ENCODE data around the gene SLC36A3. TPM values are rescaled to one million over a fixed set of nuclear protein-coding genes. Genes with fewer than 3 reads are reported as not detected.

Gene SLC36A3
- total and polyA plus RNA-seq, 5 donors from 2014 or later = not detected

DNA sequence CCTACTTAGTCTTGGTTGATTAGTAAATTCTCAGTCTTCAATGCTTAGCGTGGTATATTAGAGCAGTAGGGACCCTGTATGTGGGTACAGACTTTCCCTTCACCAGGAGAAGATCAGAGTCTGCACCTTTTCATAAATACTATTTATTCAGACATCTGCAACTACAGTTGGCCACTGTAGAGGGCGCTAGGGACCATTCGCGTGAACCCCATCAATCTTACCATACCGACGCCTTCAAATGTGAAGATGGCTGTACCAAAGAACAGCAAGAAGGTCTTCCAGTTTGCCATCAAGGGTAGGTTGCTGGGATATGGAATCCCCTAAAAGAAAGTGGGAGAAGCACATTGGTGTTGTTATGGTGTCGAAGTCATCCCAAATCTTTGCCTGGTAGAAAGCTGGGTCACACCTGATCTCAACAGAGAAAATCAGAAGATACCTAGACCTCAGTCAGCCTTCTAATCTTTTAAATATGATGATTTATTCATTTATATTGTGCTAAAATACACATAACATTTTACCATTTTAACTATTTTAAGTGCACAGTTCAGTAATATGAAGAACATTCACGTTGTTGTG is 19.1 kb downstream of the SLC36A3 start:
- peaks cover 13% of the 10 kb centered on the region for H3K27me3 Mint-ChIP-seq
- H3K9me3 ChIP-seq (ENCODE audit: control insufficient read depth in 2 of 2, low read length in 2 of 2) = no peaks in the 10 kb centered on the region
- peaks cover 0 to 1% (median 0%) of the 10 kb centered on the region in 7 donors for H3K9me3 Mint-ChIP-seq
- H3K36me3 Mint-ChIP-seq = no peaks in the 10 kb centered on the region
- ATAC-seq (ENCODE audit: low read depth in 2 of 2) = no peak
- peak in 1 of 3 donors; percentile 48 for DNase-seq
- no peaks in the 10 kb centered on the region for H3K4me1 ChIP-seq (ENCODE audit: control insufficient read depth, insufficient read depth, low read length, poor library complexity, severe bottlenecking)
- no peaks in the 10 kb centered on the region for H3K4me1 Mint-ChIP-seq
- no peak overlapping the region for H3K27ac ChIP-seq (ENCODE audit: insufficient read depth, low read length, poor library complexity, severe bottlenecking)
- H3K27ac Mint-ChIP-seq = no peak overlapping the region
- H3K4me3 ChIP-seq (ENCODE audit: low read depth, low read length) = no peak overlapping the region
- no peak overlapping the region for H3K4me3 Mint-ChIP-seq
- no peaks in the 10 kb centered on the region for H3K36me3 ChIP-seq (ENCODE audit: control insufficient read depth, insufficient read depth, low read length)
- no peaks in the 10 kb centered on the region for H3K27me3 ChIP-seq (ENCODE audit: control insufficient read depth, insufficient read depth, low read length)

DNA sequence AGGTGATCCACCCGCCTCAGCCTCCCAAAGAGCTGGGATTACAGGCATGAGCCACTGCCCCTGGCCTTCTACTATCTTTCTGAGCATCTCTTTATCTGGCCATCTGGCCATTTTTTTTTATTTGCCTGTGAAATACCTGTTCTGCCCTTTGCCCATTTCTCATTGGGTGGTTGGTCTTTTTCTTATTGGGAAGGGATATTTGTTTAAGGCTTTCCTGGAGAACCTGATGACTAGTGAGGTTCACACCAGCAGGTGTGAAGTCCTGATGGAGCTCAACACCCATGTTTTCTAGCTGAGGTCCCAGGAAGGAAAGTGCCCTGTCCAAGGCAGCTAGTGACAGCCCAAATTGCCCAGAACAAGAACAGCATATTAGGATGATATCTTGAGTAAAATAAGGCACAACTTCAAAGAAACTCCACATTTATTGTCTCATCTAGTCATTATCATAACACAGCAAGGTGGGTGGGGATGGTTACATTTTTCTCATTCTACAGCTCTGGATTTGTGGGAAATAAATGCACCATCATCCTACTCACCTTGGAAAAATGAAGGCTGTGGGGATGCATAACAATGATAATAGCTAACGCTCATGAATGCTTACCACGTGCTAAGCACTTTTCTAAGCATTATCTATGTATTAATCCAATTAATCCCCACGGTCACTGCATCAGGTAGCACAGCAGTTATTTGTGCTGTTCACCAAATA is 20.3 kb downstream of the SLC36A3 start:
- no peak overlapping the region for H3K4me3 Mint-ChIP-seq
- H3K9me3 Mint-ChIP-seq = peaks cover 0 to 3% (median 0%) of the 10 kb centered on the region in 7 donors
- H3K9me3 ChIP-seq (ENCODE audit: control insufficient read depth in 2 of 2, low read length in 2 of 2) = no peaks in the 10 kb centered on the region
- DNase-seq = no peak
- H3K4me1 ChIP-seq (ENCODE audit: control insufficient read depth, insufficient read depth, low read length, poor library complexity, severe bottlenecking) = no peaks in the 10 kb centered on the region
- H3K27me3 Mint-ChIP-seq = peaks cover 13% of the 10 kb centered on the region
- no peaks in the 10 kb centered on the region for H3K36me3 Mint-ChIP-seq
- no peaks in the 10 kb centered on the region for H3K4me1 Mint-ChIP-seq
- H3K27ac ChIP-seq (ENCODE audit: insufficient read depth, low read length, poor library complexity, severe bottlenecking) = no peak overlapping the region
- no peak overlapping the region for H3K27ac Mint-ChIP-seq
- H3K4me3 ChIP-seq (ENCODE audit: low read depth, low read length) = no peak overlapping the region
- no peaks in the 10 kb centered on the region for H3K36me3 ChIP-seq (ENCODE audit: control insufficient read depth, insufficient read depth, low read length)
- no peak for ATAC-seq (ENCODE audit: low read depth in 2 of 2)
- no peaks in the 10 kb centered on the region for H3K27me3 ChIP-seq (ENCODE audit: control insufficient read depth, insufficient read depth, low read length)

DNA sequence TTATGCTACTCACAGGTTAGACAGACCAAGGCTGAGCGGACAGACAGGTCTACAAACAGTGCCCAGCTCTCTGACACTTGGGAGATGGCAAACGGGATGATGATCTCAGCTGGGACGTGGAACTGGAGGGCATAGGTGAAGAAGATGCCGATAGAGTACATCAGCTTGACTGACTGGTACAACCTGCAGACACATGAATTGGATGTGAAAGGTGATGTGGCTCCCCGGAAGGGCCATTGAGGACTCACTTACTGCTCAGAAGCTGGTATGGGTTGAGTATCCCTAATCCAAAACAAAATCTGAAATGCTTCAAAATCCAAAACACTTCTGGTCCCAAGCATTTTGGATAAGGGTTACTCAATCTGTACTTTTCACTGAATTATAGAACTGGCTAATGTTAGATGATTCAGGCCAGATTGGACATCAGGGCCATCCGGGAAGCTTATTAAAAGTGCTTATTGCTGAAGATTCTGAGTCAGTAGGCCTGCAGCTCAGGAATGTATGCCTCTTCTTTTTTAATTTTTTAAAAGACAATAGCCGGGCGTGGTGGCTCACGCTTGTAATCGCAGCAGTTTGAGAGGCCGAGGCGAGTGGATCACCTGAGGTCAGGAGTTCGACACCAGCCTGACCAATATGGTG is 22.4 kb downstream of the SLC36A3 start:
- Histone ChIP-seq H3K4me3 (ENCODE audit: low read depth, low read length) (no peak overlapping the region), H3K9me3 (ENCODE audit: control insufficient read depth in 2 of 2, low read length in 2 of 2) (no peaks in the 10 kb centered on the region), H3K27ac (ENCODE audit: insufficient read depth, low read length, poor library complexity, severe bottlenecking) (no peak overlapping the region), H3K4me1 (ENCODE audit: control insufficient read depth, insufficient read depth, low read length, poor library complexity, severe bottlenecking) (no peaks in the 10 kb centered on the region), H3K36me3 (ENCODE audit: control insufficient read depth, insufficient read depth, low read length) (no peaks in the 10 kb centered on the region), H3K27me3 (ENCODE audit: control insufficient read depth, insufficient read depth, low read length) (no peaks in the 10 kb centered on the region)
- no peak overlapping the region for H3K27ac Mint-ChIP-seq
- ATAC-seq (ENCODE audit: low read depth in 2 of 2) (no peak), DNase-seq (no peak)
- peaks cover 0 to 3% (median 0%) of the 10 kb centered on the region in 7 donors for H3K9me3 Mint-ChIP-seq
- H3K4me1 Mint-ChIP-seq = no peaks in the 10 kb centered on the region
- peaks cover 22% of the 10 kb centered on the region for H3K27me3 Mint-ChIP-seq
- H3K4me3 Mint-ChIP-seq = no peak overlapping the region
- H3K36me3 Mint-ChIP-seq = no peaks in the 10 kb centered on the region

DNA sequence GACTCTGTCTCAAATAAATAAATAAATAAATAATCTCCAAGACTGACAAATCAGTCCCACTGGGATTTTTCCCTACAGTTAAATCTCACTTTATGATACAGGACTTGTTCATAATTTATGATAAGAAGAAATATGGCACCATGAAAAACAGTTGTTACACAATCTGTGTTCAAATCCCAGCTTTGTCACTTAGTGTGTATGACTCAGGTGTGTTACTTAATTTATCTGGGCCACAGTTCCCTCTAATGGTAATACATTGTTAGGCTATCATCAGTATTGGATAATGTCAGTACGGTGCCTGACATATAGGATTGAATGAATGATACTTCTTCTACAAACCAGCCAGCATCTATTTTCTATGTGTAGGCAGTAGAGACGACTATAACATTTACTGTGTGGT is 23.1 kb downstream of the SLC36A3 start:
- no peaks in the 10 kb centered on the region for H3K27me3 ChIP-seq (ENCODE audit: control insufficient read depth, insufficient read depth, low read length)
- no peaks in the 10 kb centered on the region for H3K4me1 Mint-ChIP-seq
- ATAC-seq (ENCODE audit: low read depth in 2 of 2) (no peak), DNase-seq (no peak)
- no peak overlapping the region for H3K4me3 Mint-ChIP-seq
- no peaks in the 10 kb centered on the region for H3K4me1 ChIP-seq (ENCODE audit: control insufficient read depth, insufficient read depth, low read length, poor library complexity, severe bottlenecking)
- H3K4me3 ChIP-seq (ENCODE audit: low read depth, low read length) = no peak overlapping the region
- H3K36me3 ChIP-seq (ENCODE audit: control insufficient read depth, insufficient read depth, low read length) = no peaks in the 10 kb centered on the region
- no peak overlapping the region for H3K27ac Mint-ChIP-seq
- no peaks in the 10 kb centered on the region for H3K9me3 ChIP-seq (ENCODE audit: control insufficient read depth in 2 of 2, low read length in 2 of 2)
- no peaks in the 10 kb centered on the region for H3K36me3 Mint-ChIP-seq
- peaks cover 23% of the 10 kb centered on the region for H3K27me3 Mint-ChIP-seq
- H3K27ac ChIP-seq (ENCODE audit: insufficient read depth, low read length, poor library complexity, severe bottlenecking) = no peak overlapping the region
- H3K9me3 Mint-ChIP-seq = peaks cover 0 to 3% (median 0%) of the 10 kb centered on the region in 7 donors

DNA sequence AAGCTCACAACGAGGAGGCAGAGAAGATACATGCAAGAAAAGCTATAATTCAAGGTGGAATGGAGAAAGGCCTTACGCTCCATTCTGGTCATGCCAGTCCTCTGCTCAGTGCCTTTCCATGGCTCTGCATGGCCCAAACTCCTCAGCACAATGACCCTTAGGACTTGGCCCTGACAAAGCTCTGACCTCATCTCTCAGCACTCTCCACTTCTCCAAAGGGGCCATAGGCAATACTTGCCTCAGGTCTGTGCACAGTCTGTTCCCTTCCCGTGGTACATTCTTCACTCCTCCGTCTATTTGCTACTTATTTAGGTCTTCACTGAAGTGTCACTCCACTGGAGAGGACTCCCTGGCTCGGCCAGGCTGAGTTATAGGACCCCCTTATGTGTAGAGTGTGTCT is 24.7 kb downstream of the SLC36A3 start:
- Histone ChIP-seq H3K9me3 (ENCODE audit: control insufficient read depth in 2 of 2, low read length in 2 of 2) (no peaks in the 10 kb centered on the region), H3K4me3 (ENCODE audit: low read depth, low read length) (no peak overlapping the region), H3K27ac (ENCODE audit: insufficient read depth, low read length, poor library complexity, severe bottlenecking) (no peak overlapping the region), H3K4me1 (ENCODE audit: control insufficient read depth, insufficient read depth, low read length, poor library complexity, severe bottlenecking) (no peaks in the 10 kb centered on the region), H3K36me3 (ENCODE audit: control insufficient read depth, insufficient read depth, low read length) (no peaks in the 10 kb centered on the region), H3K27me3 (ENCODE audit: control insufficient read depth, insufficient read depth, low read length) (no peaks in the 10 kb centered on the region)
- Mint-ChIP-seq H3K4me3 (no peak overlapping the region), H3K27ac (no peak overlapping the region), H3K27me3 (peaks cover 17% of the 10 kb centered on the region), H3K9me3 (peaks cover 0 to 3% (median 0%) of the 10 kb centered on the region in 7 donors), H3K36me3 (no peaks in the 10 kb centered on the region), H3K4me1 (no peaks in the 10 kb centered on the region)
- DNase-seq = no peak
- no peak for ATAC-seq (ENCODE audit: low read depth in 2 of 2)

DNA sequence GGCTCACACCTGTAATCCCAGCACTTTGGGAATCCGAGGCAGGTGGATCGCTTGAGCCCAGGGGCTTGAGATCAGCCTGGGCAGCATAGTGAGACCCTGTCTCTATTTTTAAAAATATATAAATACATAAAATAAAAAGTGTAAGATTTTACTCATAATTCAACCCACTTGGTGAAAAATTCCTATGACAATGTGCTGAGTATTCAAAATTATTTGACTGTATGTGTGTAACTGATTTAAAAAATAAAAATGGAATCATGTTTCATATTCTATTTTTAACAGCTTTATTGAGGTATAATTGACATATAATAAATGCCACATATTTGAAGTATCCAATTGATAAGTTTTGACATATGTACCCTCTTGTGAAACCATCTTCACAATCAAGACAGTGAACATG is 27.8 kb downstream of the SLC36A3 start:
- H3K27me3 Mint-ChIP-seq = peaks cover 13% of the 10 kb centered on the region
- Histone ChIP-seq H3K27me3 (ENCODE audit: control insufficient read depth, insufficient read depth, low read length) (no peaks in the 10 kb centered on the region), H3K4me1 (ENCODE audit: control insufficient read depth, insufficient read depth, low read length, poor library complexity, severe bottlenecking) (no peaks in the 10 kb centered on the region), H3K4me3 (ENCODE audit: low read depth, low read length) (no peak overlapping the region), H3K36me3 (ENCODE audit: control insufficient read depth, insufficient read depth, low read length) (no peaks in the 10 kb centered on the region), H3K27ac (ENCODE audit: insufficient read depth, low read length, poor library complexity, severe bottlenecking) (no peak overlapping the region), H3K9me3 (ENCODE audit: control insufficient read depth in 2 of 2, low read length in 2 of 2) (no peaks in the 10 kb centered on the region)
- no peak overlapping the region for H3K27ac Mint-ChIP-seq
- ATAC-seq (ENCODE audit: low read depth in 2 of 2) = no peak
- H3K4me1 Mint-ChIP-seq = no peaks in the 10 kb centered on the region
- H3K9me3 Mint-ChIP-seq = peaks cover 0 to 3% (median 0%) of the 10 kb centered on the region in 7 donors
- no peaks in the 10 kb centered on the region for H3K36me3 Mint-ChIP-seq
- no peak overlapping the region for H3K4me3 Mint-ChIP-seq
- no peak for DNase-seq

DNA sequence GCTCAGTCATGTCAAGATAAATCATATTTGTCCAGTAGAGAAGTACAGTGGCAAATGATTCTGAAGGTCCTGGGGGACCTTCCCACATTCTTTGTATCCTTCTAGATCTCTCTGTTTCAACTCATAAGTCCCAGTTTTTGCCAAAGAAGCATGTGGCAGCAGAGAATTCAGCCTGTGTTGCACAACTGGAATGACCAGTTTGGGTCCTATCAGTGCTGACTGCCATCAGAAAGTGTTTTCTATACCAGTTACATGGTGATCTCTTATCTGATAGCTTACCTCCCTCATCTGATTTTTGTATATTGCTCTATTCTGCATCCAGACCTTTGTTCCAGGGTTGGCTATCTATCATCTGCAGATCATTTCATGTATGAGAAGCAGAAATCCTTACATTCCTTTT is 28.9 kb downstream of the SLC36A3 start:
- DNase-seq = no peak
- Histone ChIP-seq H3K4me3 (ENCODE audit: low read depth, low read length) (no peak overlapping the region), H3K27me3 (ENCODE audit: control insufficient read depth, insufficient read depth, low read length) (no peaks in the 10 kb centered on the region), H3K36me3 (ENCODE audit: control insufficient read depth, insufficient read depth, low read length) (peaks cover under 1% of the 10 kb centered on the region), H3K4me1 (ENCODE audit: control insufficient read depth, insufficient read depth, low read length, poor library complexity, severe bottlenecking) (no peaks in the 10 kb centered on the region), H3K9me3 (ENCODE audit: control insufficient read depth in 2 of 2, low read length in 2 of 2) (no peaks in the 10 kb centered on the region), H3K27ac (ENCODE audit: insufficient read depth, low read length, poor library complexity, severe bottlenecking) (no peak overlapping the region)
- no peak for ATAC-seq (ENCODE audit: low read depth in 2 of 2)
- Mint-ChIP-seq H3K27ac (no peak overlapping the region), H3K27me3 (peaks cover 10% of the 10 kb centered on the region), H3K4me1 (no peaks in the 10 kb centered on the region), H3K4me3 (no peak overlapping the region), H3K36me3 (no peaks in the 10 kb centered on the region), H3K9me3 (peaks cover 0 to 2% (median 0%) of the 10 kb centered on the region in 7 donors)
